MM.1S (cell line): ENCODE measurements around the gene MARCHF10.
A peak's percentile ranks its signal among the peaks of the same experiment; 100 is the strongest.

ENCODE experiments used
- DNase-seq: peaks from one replicate; pipeline ENCODE4 v3.0.0-alpha.2; 2015
- H2AFZ ChIP-seq: fragments of 300-600 bp; sonication (generic); 2 replicates; pipeline ENCODE4 v1.6.0; 2016; ENCODE audit warnings: antibody characterized with exemption, low read length
- H3F3A ChIP-seq: fragments of 300-600 bp; sonication (generic); 2 replicates; pipeline ENCODE4 v1.6.1; 2016; ENCODE audit warnings: mild to moderate bottlenecking, antibody characterized with exemption, low read length, moderate library complexity, mixed read lengths; ENCODE audit not compliant: insufficient read depth
- H3K27ac ChIP-seq: fragments of 300-600 bp; sonication (generic); 2 replicates; pipeline ENCODE4 v1.5.1; 2016; ENCODE audit warnings: mild to moderate bottlenecking, low read length
- H3K27me3 ChIP-seq: fragments of 300-600 bp; sonication (generic); replicated peaks from 2 replicates; pipeline ENCODE4 v1.6.0; 2016; ENCODE audit warnings: low read length; ENCODE audit not compliant: insufficient read depth
- H3K36me3 ChIP-seq: fragments of 300-600 bp; sonication (generic); replicated peaks from 2 replicates; pipeline ENCODE4 v1.6.1; 2016; ENCODE audit warnings: mild to moderate bottlenecking, low read length, mixed read lengths; ENCODE audit not compliant: insufficient read depth
- H3K4me1 ChIP-seq: fragments of 300-600 bp; sonication (generic); 2 replicates; pipeline ENCODE4 v1.6.1; 2016; ENCODE audit warnings: low read length, mixed read lengths
- H3K4me2 ChIP-seq: fragments of 300-600 bp; sonication (generic); 2 replicates; pipeline ENCODE4 v1.6.0; 2016; ENCODE audit warnings: low read depth, low read length
- H3K4me3 ChIP-seq: fragments of 300-600 bp; sonication (generic); 2 replicates; pipeline ENCODE4 v1.5.1; 2016; ENCODE audit warnings: low read length, mixed read lengths
- H3K79me2 ChIP-seq: fragments of 300-600 bp; sonication (generic); 2 replicates; pipeline ENCODE4 v1.6.1; 2016; ENCODE audit warnings: mixed run types, low read length, mixed read lengths
- H3K9ac ChIP-seq: fragments of 300-600 bp; sonication (generic); 2 replicates; pipeline ENCODE4 v1.6.1; 2016; ENCODE audit warnings: low read length, mixed read lengths
- H3K9me2 ChIP-seq: fragments of 300-600 bp; sonication (generic); replicated peaks from 2 replicates; pipeline ENCODE4 v1.6.1; 2016; ENCODE audit warnings: mild to moderate bottlenecking, low read length, mixed read lengths; ENCODE audit not compliant: insufficient read depth
- H3K9me3 ChIP-seq: fragments of 300-600 bp; sonication (generic); replicated peaks from 2 replicates; pipeline ENCODE4 v1.6.1; 2016; ENCODE audit warnings: mild to moderate bottlenecking, low read length, mixed read lengths; ENCODE audit not compliant: insufficient read depth
- H4K20me1 ChIP-seq: fragments of 300-600 bp; sonication (generic); 2 replicates; pipeline ENCODE4 v1.6.1; 2016; ENCODE audit warnings: mild to moderate bottlenecking, low read length, moderate library complexity, mixed read lengths; ENCODE audit not compliant: insufficient read depth
- EZH2 ChIP-seq: fragments of 300-600 bp; sonication (generic); optimal IDR thresholded peaks from 2 replicates; pipeline ENCODE3; 2017; ENCODE audit warnings: low read depth, mild to moderate bottlenecking, antibody characterized with exemption, low read length, mixed read lengths
- EZH2phosphoT487 ChIP-seq: fragments of 300-600 bp; sonication (generic); IDR thresholded peaks from 2 replicates; pipeline ENCODE4 v1.6.1; 2018; ENCODE audit warnings: antibody characterized with exemption, low read length
- TF ChIP-seq, protein P1 (sequence below): fragments of 300-600 bp; sonication (generic); IDR thresholded peaks from 2 replicates; pipeline ENCODE4 v1.5.1; 2016; ENCODE audit warnings: antibody characterized with exemption, low read length, mixed read lengths

Gene MARCHF10

DNA sequence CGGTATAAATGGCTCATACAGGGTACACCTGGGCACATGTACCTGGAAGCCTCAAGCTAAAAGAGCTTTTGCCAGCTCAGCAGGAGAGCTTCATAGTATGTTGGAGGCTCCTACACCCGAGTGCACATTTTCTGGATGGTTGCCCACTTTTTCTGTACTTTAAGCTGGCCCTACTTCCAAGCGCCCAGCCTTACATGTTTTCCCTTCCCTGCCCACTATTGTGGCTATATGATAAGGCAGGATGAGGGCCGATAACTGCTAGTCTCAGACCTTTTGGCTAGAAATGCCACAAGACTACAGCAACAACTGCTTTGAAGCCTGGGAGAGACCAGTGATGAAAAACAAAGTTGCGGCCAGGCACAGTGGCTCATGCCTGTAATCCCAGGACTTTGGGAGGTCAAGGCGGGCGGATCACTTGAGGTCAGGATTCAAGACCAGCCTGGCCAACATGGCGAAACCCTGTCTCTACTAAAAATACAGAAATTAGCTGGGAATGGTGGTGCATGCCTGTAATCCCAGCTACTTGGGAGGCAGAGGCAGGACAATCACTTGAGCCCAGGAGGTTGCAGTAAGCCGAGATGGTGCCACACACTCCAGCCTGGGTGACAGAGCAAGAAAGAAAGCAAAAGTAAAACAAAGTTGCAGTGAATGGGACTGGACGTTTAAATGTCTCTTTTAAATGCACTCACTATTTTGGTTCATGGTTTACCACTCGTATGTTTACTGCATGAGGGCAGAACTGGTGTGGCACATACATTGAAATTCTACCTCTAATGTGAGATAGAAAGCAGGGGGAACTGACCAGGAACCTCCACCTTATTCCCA is 14.2 kb upstream of the MARCHF10 start:
- Histone ChIP-seq H3K4me1 (no peaks in the 10 kb centered on the region), H3K27me3 (no peaks in the 10 kb centered on the region), H3K27ac (no peak overlapping the region), H3K9me2 (no peaks in the 10 kb centered on the region), H3K4me3 (no peak overlapping the region), H3K79me2 (no peaks in the 10 kb centered on the region), H3K36me3 (no peaks in the 10 kb centered on the region), H3K4me2 (0 out of 2 replicates have a peak overlapping the region, but pooled peaks have one; percentile 3), H3F3A (no peaks in the 10 kb centered on the region), H3K9ac (no peak overlapping the region), H3K9me3 (no peaks in the 10 kb centered on the region), H4K20me1 (no peaks in the 10 kb centered on the region), H2AFZ (0 out of 2 replicates have a peak overlapping the region, but pooled peaks have one; percentile 11)
- TF ChIP-seq EZH2phosphoT487 = no peak
- TF ChIP-seq, protein P1, sequence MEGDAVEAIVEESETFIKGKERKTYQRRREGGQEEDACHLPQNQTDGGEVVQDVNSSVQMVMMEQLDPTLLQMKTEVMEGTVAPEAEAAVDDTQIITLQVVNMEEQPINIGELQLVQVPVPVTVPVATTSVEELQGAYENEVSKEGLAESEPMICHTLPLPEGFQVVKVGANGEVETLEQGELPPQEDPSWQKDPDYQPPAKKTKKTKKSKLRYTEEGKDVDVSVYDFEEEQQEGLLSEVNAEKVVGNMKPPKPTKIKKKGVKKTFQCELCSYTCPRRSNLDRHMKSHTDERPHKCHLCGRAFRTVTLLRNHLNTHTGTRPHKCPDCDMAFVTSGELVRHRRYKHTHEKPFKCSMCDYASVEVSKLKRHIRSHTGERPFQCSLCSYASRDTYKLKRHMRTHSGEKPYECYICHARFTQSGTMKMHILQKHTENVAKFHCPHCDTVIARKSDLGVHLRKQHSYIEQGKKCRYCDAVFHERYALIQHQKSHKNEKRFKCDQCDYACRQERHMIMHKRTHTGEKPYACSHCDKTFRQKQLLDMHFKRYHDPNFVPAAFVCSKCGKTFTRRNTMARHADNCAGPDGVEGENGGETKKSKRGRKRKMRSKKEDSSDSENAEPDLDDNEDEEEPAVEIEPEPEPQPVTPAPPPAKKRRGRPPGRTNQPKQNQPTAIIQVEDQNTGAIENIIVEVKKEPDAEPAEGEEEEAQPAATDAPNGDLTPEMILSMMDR = no peak
- TF ChIP-seq EZH2 = no peak
- DNase-seq = no peak

DNA sequence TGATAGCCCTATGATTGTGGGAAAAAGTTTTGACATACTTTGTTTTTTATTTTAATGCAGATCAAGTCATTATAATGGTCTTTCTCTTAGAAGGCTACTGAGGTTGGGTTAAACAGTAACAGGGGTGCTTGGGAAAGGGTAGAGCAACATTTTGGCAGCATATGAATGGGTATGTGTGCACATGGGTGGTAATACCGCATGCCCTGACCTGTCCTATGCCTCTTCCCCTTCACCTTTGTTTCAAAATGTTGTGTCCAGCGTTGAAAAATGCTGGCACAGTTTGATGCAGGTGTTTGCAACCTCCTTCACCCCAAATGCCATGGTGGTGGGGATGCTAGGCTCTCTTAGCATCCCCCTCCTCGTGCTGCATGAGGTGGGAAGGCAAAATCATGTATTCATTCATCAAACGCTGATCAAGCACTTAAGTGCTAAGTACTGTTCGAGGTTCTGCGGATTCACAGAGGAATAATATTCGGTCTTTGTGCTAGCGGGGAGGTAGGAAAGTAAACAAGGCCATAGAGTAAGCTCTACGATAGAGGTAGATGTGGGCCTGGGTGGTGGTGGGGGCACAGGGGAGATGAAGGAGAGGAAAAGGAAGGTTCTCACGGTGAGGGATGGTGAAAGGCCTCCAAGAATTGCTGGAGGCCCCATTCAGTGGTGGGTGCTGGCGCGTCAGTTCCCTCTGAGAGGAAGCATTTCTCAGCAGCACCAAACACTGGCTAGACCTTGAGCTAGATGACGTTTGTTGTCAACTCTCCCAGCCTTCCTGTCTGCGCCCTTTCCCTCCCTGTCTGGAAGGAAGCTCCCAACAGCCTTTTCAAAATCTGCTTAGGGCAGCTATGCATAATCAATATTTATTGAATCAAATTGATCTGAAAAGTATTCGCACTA is 13.3 kb upstream of the MARCHF10 start:
- no peaks in the 10 kb centered on the region for H4K20me1 ChIP-seq
- H3K4me1 ChIP-seq = no peaks in the 10 kb centered on the region
- no peaks in the 10 kb centered on the region for H3K9me3 ChIP-seq
- no peak overlapping the region for H3K4me3 ChIP-seq
- no peak for TF ChIP-seq EZH2
- TF ChIP-seq, protein P1 = no peak
- no peak for TF ChIP-seq EZH2phosphoT487
- H3K4me2 ChIP-seq = no peak overlapping the region
- H3K79me2 ChIP-seq = no peaks in the 10 kb centered on the region
- H2AFZ ChIP-seq = no peak overlapping the region
- H3K27ac ChIP-seq = no peak overlapping the region
- H3K9me2 ChIP-seq = no peaks in the 10 kb centered on the region
- H3K9ac ChIP-seq = no peak overlapping the region
- no peak for DNase-seq
- no peaks in the 10 kb centered on the region for H3K36me3 ChIP-seq
- H3F3A ChIP-seq = no peaks in the 10 kb centered on the region
- no peaks in the 10 kb centered on the region for H3K27me3 ChIP-seq

DNA sequence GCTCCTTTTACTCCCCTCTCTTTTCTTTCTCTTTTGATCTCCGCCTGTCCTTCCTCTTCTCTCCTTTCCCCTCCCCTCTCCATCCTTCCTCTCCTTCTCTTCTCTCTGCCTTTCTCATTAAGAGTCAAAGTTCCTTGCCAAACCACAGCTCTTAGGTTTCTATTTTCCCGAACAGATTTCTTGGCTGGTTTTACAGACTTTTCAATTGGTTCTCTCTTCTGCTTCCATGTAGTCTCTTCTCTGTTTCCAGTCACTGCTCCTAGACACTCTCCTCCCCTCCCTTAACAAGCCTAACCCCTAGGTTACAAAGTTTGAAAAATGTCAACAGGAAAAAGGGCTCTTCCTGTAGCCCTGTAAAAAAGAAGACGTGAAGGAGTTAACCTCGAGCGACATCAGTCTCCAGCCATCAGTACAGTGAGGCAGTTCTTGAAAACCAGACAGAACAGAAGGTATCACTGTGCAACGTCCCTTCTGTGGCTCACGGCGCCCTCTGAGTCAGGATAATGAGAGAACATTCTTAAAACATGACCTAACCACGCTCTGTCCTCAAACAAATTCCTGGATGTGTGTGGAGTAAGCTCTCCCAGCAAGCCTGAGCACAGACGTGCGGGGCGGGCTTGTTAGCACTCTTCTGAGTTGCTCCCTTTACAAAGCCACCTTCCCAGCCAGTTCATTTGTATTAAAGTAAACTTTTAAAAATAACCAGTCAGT is 11.6 kb upstream of the MARCHF10 start:
- H2AFZ ChIP-seq = no peak overlapping the region

More for the DNA sequence above, 11.6 kb upstream of the MARCHF10 start:
- H3K4me1 ChIP-seq = no peaks in the 10 kb centered on the region
- H3K4me2 ChIP-seq = no peak overlapping the region
- no peak overlapping the region for H3K9ac ChIP-seq
- no peak for DNase-seq
- H3K79me2 ChIP-seq = no peaks in the 10 kb centered on the region
- H3F3A ChIP-seq = no peaks in the 10 kb centered on the region
- TF ChIP-seq, protein P1 = no peak
- TF ChIP-seq EZH2 (no peak), EZH2phosphoT487 (no peak)
- H3K27ac ChIP-seq = no peak overlapping the region
- H3K9me3 ChIP-seq = no peaks in the 10 kb centered on the region
- no peaks in the 10 kb centered on the region for H4K20me1 ChIP-seq
- no peaks in the 10 kb centered on the region for H3K36me3 ChIP-seq
- no peaks in the 10 kb centered on the region for H3K9me2 ChIP-seq
- no peak overlapping the region for H3K4me3 ChIP-seq
- H3K27me3 ChIP-seq = no peaks in the 10 kb centered on the region
